OCI-LY3 (cell line): ENCODE data around the gene ATP5MG.

ENCODE experiments used
- EZH2phosphoT487 ChIP-seq: fragments of 200-600 bp; shearing (Covaris generic); IDR thresholded peaks from 2 replicates; pipeline ENCODE4 v1.6.1; 2018; ENCODE audit warnings: antibody characterized with exemption, mixed run types, low read depth
- TF ChIP-seq, protein P1 (sequence below): fragments of 200-600, 300-600 bp; sonication (generic); IDR thresholded peaks from 2 replicates; pipeline ENCODE4 v1.5.1; 2014; ENCODE audit warnings: antibody characterized with exemption, low read length, low read depth

DNA sequence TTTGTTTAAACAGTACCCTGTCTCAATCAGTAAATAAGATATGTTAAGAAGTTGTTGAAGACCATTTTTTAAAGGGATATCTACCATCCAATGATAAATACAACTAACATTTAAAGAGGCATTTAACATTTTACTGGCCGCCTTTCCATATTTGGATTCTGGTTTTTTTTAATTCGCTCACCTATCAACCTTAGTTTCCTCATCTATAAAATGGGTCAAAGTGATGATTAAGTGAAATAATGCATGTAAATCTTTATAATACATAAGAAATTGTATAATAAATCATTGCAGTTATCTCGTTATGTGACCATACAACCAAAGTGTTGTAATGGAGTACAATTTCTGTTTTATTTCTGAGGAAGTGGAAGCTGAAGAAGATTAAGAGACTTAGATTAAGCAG, 17.7 kb upstream of the ATP5MG start:
- TF ChIP-seq, protein P1, sequence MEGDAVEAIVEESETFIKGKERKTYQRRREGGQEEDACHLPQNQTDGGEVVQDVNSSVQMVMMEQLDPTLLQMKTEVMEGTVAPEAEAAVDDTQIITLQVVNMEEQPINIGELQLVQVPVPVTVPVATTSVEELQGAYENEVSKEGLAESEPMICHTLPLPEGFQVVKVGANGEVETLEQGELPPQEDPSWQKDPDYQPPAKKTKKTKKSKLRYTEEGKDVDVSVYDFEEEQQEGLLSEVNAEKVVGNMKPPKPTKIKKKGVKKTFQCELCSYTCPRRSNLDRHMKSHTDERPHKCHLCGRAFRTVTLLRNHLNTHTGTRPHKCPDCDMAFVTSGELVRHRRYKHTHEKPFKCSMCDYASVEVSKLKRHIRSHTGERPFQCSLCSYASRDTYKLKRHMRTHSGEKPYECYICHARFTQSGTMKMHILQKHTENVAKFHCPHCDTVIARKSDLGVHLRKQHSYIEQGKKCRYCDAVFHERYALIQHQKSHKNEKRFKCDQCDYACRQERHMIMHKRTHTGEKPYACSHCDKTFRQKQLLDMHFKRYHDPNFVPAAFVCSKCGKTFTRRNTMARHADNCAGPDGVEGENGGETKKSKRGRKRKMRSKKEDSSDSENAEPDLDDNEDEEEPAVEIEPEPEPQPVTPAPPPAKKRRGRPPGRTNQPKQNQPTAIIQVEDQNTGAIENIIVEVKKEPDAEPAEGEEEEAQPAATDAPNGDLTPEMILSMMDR: no peak
- no peak for TF ChIP-seq EZH2phosphoT487
